ENCODE data around the gene IFNGR1.
"Not testable (repeated sequence)": the region's sequence is repeated elsewhere in the genome, so short reads cannot be mapped to it uniquely, and the experiment has no call there.

Gene IFNGR1

DNA sequence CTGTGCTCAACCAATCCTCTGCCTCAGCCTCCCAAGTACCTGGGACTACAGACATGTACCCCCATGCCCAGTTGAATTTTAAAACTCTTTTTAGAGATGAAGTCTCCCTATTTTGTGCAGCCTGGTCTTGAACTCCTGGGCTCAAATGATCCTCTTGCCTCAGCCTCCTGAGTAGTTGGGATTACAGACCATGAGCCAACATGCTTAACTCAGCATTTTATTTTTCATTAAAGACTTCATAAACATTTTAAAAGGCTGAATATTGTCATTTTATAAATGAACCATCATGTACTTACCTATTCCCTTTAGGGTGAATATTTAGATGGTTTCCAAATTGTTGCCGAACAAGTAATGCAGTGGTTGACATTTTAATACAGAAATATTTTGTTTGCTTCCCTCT, 16.5 kb upstream of the IFNGR1 start:
- no peak for DNase-seq

- DNase-seq: no peak
Observed at GRCh38 chr6:137233911-137234863, 15.0 kb upstream of the IFNGR1 start.

DNA sequence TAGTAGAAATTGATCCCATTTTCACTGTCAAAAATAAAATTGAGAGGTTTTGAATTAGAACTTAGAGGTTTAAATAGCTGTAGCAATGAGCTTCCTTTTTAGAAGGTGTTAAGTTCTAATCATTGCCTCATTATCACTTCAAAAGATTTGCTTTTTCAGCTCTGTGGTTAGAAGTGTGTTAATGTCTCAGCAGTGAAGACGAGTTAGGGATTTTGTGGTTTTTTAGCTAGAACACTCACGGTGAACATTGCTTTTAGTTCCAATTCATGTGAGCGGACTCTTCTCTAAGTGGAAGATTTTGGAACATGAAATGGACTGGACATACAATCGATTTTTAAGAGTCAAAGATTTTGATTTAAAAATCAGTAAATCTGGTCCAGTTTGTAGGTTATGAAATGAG, 12.7 kb upstream of the IFNGR1 start:
- DNase-seq: no peak

DNA sequence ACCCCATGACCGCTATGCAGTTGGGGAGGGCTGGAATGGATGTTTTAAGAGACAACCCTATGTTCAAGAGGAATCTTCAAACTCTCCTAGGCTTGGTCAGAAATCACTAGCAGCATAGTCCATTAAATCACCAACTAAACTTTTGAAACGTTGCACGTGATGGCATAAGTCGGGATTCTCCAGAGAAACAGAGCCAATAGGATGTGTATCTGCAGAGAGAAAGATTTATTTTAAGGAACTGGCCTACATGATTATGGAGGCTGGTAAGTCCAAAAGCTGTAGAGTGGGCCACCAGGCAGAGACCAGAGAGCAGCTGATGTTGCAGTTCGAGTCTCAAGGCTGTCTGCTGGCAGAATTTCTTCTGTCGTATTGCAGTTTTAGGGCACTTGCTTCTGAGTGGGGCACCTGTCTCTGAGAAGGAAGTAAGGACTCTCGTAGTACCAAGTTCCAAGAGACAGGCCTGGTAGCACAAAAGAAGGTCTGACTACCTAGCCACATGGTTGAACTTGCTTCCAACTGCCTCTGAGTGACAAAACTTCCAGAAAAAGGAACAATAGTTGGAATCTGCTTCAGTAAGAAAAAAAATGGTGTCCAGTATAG, 11.9 kb upstream of the IFNGR1 start:
- no peak for DNase-seq

GRCh38 chr6:137230547-137230946, 11.4 kb upstream of the IFNGR1 start:
- DNase-seq: no peak

DNA sequence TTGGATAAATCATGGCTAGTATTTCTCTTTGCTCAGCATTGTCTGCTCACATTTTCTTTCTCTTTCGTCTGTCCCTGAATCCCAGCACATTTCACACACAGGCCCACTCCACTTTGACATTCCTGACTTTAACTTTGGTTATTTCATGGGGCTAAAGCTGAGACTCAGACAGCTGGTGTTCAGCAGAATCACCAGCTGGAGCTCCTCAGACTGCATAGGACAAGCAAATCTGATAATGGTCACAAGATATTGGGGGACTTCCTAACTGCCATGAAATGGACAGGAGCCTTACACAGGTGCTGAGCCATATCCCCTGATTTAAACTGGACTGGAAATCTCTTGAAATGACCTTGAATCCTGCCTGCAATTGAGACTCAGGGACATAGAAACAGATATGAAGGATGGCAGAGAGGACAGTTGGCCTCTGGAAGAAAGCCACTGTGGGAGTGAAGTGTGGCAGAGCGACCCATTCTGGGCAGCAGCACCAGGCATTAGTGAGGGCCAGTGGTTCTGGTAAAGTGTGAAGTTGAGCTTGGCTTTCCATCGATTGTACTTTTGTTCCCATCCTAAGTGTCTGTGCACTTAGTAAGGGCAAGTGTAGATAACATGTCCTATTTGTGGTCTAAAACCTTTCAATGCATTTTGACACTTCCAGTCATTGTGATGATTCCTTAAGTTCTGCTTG, 10.0 kb upstream of the IFNGR1 start:
- DNase-seq: no peak

GRCh38 chr6:137227871-137228302, 8.7 kb upstream of the IFNGR1 start:
- DNase-seq: no peak

GRCh38 chr6:137226697-137227096, 7.5 kb upstream of the IFNGR1 start:
- no peak for DNase-seq

DNA sequence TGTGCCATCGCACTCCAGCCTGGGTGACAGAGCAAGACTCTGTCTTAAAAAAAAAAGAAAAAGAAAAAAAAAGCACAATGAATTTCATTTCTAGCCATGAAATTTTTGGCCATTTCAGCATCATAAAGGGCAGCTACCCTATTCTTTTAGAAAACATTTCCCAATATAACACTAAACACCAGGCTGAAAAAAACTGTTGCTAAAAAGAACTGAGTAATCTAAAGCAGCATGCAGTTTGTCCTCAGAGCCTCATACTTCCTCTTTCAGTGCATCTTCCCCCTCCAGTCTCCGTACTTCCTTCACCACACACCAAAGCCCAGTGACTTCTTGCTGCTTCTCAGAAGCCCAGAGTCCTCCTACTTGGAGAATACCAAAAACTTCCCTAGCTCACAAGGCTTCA, 5.6 kb upstream of the IFNGR1 start:
- no peak for DNase-seq

DNA sequence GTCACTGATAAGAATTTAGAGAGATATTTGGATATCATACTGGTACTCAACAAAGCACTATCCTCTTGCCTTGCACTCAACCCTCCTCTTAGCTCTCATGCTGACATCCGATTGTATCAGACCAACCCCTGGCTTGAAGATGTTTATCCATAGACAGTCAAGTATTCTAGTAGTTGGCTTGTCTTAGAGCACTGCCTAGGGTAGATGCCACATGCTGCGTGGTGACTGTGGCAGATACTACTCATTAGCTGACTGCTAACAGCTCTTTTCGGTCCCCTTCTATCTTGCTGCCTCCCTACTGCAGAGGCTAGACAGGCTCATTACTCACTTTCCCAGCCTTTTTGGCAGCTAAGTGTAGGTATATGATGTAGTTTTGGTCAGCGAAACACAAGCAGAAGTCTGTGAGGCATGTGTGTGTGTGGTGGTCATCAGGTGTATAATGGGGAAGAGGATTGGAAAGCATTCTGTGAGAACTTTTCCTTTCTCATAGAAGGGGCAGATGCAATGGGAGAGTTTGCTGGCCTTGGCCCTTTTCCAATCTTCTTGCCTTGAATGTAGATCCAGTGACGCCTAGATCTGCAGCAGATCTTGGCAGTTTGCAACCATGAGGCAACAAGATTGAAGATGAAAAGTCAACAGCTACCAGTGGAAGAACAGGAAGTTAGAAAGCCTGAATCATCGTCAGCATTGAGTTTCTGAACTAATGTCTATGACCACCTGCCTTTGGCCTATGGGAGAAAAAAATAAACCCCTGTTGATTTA, 4.4 kb upstream of the IFNGR1 start:
- DNase-seq: no peak

DNA sequence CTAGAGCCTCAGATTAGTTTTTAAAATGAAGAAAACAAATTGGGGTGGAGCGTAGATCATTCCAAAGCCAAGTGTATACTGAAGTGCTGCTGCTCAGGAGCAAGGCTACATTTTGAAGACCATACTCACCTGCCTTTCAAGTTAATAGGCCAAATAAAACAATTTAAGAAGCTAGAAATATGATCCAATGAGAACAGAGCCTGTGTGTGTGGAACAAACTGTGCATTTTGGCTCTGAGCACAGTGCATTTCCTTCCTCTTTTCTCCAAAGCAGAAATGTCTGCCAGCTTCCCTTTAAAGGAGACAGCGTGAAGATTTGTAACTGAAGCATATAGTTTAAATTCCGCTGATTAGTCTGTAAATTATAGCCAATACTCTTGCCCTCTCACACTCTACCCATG, 3.2 kb upstream of the IFNGR1 start:
- no peak for DNase-seq

- DNase-seq: no peak
Observed at GRCh38 chr6:137219664-137220252, 573 bp upstream of the IFNGR1 start.

DNA sequence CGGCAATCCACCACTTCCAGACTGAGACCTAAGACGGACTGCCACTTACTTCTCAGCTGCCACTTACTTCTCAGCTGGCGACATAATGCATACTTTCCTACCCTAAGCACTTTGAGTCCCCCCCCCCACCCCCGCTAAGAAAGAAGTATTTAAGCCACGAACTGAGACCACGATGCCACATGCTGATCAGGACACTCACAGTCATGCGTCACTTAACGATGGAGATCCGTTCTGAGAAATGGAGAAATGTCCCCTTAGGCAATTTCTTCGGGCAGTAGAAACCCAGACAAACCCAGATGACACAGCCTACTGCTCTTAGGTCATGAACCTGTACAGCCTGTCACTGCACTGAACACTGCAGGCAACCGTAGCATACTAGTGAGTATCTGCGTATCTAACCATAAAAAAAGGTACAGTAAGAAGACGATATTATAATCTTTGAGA, 690 bp downstream of the IFNGR1 start:
- no peak for DNase-seq

DNA sequence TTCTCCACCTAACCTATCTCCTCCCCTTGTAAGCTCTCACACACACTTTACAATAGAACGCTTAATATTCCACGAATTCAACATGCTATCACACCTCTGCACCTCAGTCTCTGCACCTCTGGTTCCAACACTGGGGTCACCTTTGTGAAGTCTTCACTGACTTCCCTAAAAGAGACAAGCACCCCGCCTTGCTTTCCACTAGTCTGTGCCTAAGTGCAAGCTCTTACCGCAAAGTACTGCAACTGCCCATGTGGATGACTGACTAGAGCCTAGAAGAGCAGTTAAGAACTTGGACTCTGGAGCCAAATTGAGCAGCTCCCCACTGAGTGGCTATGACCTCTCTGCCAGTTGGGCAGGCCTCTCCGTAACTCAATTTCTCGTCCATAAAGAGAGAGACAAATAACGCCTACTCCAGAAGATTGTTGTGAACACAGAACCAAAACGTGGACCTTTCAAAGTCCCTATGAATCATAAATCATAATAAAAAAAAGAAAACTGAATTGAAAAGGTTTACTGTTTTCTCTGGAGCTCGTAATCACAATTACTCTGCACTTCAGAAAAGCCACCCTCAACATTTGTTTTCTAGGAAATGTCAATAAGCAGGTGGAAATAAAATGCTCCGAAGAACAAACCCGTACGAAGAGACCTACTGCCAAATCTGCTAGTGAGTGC, 1.2 kb downstream of the IFNGR1 start:
- DNase-seq: no peak

DNA sequence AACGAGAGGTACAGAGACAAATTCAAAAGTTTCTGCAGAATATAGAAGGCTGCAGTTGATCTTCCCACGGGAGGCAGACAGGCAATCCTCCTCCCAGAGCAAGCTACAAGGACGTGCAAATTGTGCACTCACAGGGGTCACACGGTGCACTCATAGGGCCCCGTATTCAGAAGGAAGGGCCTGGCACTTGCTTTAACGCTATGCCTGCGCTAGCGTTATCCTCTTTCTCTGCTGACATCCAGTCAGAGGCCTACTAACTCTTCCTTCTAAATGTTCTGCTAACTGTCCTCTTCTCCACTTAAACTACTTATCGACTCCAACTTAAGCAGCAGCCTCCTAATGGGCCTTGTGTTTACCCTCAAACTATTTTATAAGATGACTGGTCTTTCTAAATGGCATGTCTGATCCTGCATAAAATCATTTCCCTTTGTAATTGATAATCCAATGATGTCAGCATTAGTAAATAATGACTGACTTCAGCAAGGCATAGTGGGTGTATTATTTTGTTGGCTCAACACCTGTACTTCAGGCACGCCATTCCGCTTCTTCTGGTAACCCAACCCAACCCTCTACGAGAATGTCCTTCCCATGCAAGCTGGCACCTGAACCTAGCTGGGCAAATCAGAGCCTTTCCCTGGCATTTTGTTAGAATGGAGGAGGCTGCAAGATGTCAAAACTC, 2.2 kb downstream of the IFNGR1 start:
- no peak for DNase-seq

DNA sequence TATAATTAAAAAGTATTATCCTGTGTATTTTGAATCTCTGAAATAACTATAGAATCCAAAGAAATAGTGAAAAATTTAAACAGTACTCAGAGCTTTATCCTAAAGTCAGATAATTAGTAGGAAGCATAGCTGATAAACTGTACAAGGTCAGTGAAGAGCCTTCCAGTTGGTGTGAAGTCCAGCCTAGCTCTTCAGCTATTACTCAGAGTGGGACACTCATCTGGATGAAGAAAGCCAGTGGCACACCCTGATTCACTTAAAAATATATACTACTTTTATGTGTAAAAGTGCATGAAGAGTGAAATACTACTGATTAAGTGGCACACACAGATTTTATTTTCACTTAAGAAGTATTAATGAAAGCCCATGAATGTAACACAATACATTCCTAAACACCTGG, 3.1 kb downstream of the IFNGR1 start:
- no peak for DNase-seq

GRCh38 chr6:137215630-137216029, 3.6 kb downstream of the IFNGR1 start:
- not testable (repeated sequence) for DNase-seq

DNA sequence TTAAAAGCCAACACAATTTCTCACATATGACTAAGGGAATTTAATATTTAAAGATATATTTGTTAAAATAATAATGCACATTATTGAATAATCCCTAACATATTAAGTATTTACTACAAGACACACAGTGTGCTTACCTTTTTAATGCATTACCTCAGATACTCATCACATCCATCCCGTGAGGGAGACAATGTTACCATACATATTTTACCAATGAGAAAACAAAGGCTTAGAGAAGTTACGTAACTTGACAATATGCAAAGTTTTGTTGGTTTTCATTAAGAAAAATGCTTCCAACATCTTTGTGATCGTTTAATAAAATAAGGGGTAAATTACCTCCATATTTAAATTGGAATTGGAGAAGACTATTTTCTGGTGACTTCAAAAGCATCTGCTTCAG, 4.3 kb downstream of the IFNGR1 start:
- no peak for DNase-seq

DNA sequence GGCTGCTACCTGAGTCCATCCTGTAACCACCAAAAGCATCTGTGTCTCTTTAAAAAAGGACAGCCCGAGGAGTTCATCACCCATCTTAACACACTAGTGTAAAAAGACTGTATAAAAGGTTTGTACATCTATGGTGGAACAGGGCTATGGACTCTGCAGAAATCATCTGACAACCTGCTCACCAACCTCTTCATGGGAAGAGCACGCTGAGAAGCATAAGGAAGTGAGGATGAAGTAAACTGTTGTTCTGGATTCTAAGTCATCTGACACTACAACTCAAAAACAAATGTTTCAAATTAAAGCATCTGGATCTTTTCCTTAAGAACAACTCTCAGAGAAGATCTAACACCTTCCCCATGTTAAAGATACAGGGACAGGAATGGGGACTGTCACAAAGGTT, 5.4 kb downstream of the IFNGR1 start:
- no peak for DNase-seq

DNA sequence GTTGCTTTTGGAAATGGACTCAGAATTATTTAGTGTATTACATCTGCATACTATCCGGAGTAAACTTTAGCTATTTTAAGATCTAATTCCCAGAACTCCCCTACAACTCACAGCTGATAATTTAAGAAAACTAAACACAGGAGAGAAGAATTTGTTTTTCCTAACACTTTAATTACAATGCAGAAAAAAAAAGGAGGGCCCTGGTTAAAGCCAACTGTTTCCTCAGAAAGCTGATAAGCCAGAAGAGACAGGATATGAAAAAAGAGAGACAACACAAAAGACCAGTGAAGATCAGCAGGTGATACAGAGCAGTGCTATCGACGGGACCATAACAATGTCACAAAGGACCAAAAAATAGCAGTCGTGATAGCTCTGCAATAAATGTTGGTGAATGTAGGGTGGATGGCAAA, 5.8 kb downstream of the IFNGR1 start:
- DNase-seq: no peak

DNA sequence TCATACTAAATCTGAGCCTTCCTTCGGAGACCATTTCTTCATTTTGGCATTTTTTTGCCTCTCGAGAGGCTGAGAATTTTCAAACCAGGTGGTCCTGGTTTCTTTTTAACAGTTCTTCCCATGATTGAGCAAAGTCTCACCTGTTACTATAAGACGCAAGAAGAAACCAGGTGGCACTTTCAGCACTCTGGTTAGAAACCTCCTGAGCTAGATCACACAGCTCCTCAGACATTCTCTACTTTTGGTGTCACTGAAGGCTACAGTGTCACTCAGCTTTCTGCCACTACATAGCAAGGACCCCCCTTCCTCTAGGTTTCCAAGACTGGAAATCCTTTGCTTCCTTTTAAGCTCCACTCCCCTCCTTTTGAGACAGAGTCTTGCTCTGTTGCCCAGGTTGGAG, 7.3 kb downstream of the IFNGR1 start:
- no peak for DNase-seq
